Prostate gland (tissue), 2 donors: ENCODE data around the gene MAP3K6. TPM values are rescaled to one million over a fixed set of nuclear protein-coding genes. Genes with fewer than 3 reads are reported as not detected.
A peak's percentile ranks its signal among the peaks of the same experiment; 100 is the strongest.

Source experiments
- DNase-seq: peaks from one replicate; pipeline ENCODE4 v3.0.0-alpha.2; 2019; ENCODE audit warnings: low spot score
- H3K27ac ChIP-seq, 2 donors: fragments of 200-600 bp; sonication (generic); 2 replicates each; pipeline ENCODE4 v1.5.1; 2017 to 2019
- H3K27me3 ChIP-seq: fragments of 200-600 bp; sonication (generic); replicated peaks from 2 replicates; pipeline ENCODE4 v1.5.1; 2019; ENCODE audit not compliant: insufficient read depth
- H3K36me3 ChIP-seq, 2 donors: fragments of 200-600 bp; sonication (generic); 1 replicate in 1 of 2; 2 replicates in 1 of 2; pipeline versions ENCODE4 v1.5.1 to v1.8.1; 2017 to 2019
- H3K4me1 ChIP-seq: fragments of 200-600 bp; sonication (generic); replicated peaks from 2 replicates; pipeline ENCODE4 v1.5.1; 2019
- H3K4me3 ChIP-seq, 2 donors: fragments of 200-600 bp; sonication (generic); 2 replicates each; pipeline ENCODE4 v1.5.1; 2017 to 2019
- H3K9me3 ChIP-seq: fragments of 200-600 bp; sonication (generic); 2 replicates; pipeline ENCODE4 v1.5.1; 2017
- POLR2A ChIP-seq: fragments of 450-650 bp; IDR thresholded peaks from one replicate; pipeline ENCODE4 v1.6.1; 2016; ENCODE audit warnings: antibody characterized with exemption, mild to moderate bottlenecking
- POLR2AphosphoS5 ChIP-seq: sonication (generic); formaldehyde crosslinking; IDR thresholded peaks from one replicate; pipeline ENCODE4 v1.6.1; 2017; ENCODE audit warnings: antibody characterized with exemption
- WGBS: methylation state at CpG from one replicate; pipeline ENCODE4 v1.1.5; 2018; 5-methylcytosine and 5-hydroxymethylcytosine counted together
- intact Hi-C: fragments of 100-400 bp; cut with DNase I; formaldehyde crosslinking; loops from one replicate; pipeline ENCODE4 v1.14.2; 2022
- total RNA-seq, 2 donors: library from RNA; depleted of rRNA; stranded (reverse); fragments of >200 nt; gene quantifications; one replicate each; pipeline ENCODE4 v1.1.0, GENCODE V29; 2016
- TF ChIP-seq, protein P1 (sequence below), 4 experiments: fragments of 200-600 bp in 2 of 4; fragments of 450-650 bp in 2 of 4; sonication (generic) in 2 of 4; IDR thresholded peaks; 1 replicate in 3 of 4; 2 replicates in 1 of 4; pipeline ENCODE4 v1.5.1; 2016 to 2019; ENCODE audit warnings: antibody characterized with exemption in 4 of 4, mild to moderate bottlenecking in 2 of 4, moderate library complexity in 2 of 4

Gene MAP3K6
- total RNA-seq, 2 donors from 2014 or later = 38.6 to 60.7 TPM

DNA sequence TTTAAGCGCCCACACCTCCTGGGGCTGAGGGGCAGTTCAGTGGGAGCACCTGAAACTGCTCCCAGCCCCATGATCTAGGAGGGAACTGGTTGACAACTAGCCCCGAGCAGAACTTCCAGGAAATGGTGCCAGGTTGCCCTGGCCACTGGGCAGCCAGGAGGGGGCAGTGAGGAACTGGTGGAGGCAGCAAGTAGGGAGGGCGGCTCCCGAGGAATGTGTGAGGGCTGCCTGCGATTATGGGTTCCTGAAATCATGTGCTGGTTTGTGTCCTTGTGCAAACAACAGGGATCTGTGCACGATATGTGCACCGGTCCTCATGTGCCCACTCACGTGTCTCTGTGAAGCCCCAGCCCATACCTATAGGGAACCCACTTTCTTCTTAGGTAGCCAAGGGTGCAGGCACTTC is 35.6 kb upstream of the MAP3K6 start:
- Histone ChIP-seq H3K4me1 (peaks cover 39% of the 10 kb centered on the region), H3K27ac (peak overlapping the region; percentile 70 to 77)
- peak; percentile 83 for DNase-seq

DNA sequence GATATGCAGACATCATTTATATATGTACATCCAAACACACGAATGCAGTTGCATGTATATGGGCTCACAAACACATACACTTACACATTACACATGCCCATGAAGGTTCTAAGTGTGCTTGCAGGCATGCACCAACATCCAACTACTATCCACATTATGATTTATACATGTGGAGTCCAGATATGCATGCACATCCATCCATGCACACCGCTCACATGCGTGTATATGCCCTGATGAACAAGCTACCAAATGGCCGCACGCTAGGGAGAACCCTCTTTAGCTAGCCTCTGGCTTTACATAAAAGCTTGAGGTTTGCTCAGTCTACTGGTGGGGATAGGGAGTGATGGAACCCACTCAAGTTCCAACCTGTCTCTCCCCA is 34.2 kb upstream of the MAP3K6 start:
- no peaks in the 10 kb centered on the region for H3K9me3 ChIP-seq
- no peaks in the 10 kb centered on the region for H3K36me3 ChIP-seq
- peaks cover 33% of the 10 kb centered on the region for H3K4me1 ChIP-seq
- intact Hi-C loops = loop anchor here (2.0 to 5.0 kb wide), 2 partner anchors 156 to 204 kb away; partner anchors contain the start of gene AHDC1
- no peak for DNase-seq
- H3K27me3 ChIP-seq = no peaks in the 10 kb centered on the region
- WGBS = 87% methylated on average over 5 of the region's 5 CpGs
- H3K27ac ChIP-seq = no peak overlapping the region
- H3K4me3 ChIP-seq = no peak overlapping the region
- TF ChIP-seq POLR2A = no peak
- TF ChIP-seq, protein P1, sequence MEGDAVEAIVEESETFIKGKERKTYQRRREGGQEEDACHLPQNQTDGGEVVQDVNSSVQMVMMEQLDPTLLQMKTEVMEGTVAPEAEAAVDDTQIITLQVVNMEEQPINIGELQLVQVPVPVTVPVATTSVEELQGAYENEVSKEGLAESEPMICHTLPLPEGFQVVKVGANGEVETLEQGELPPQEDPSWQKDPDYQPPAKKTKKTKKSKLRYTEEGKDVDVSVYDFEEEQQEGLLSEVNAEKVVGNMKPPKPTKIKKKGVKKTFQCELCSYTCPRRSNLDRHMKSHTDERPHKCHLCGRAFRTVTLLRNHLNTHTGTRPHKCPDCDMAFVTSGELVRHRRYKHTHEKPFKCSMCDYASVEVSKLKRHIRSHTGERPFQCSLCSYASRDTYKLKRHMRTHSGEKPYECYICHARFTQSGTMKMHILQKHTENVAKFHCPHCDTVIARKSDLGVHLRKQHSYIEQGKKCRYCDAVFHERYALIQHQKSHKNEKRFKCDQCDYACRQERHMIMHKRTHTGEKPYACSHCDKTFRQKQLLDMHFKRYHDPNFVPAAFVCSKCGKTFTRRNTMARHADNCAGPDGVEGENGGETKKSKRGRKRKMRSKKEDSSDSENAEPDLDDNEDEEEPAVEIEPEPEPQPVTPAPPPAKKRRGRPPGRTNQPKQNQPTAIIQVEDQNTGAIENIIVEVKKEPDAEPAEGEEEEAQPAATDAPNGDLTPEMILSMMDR (IDR thresholded peaks at IDR 0.05) = no peak

More for the DNA sequence above, 35.6 kb upstream of the MAP3K6 start:
- WGBS = 16% methylated on average over 8 of the region's 8 CpGs
- Histone ChIP-seq H3K27me3 (no peaks in the 10 kb centered on the region), H3K36me3 (no peaks in the 10 kb centered on the region), H3K9me3 (no peaks in the 10 kb centered on the region), H3K4me3 (no peak overlapping the region)
- TF ChIP-seq, protein P1 (IDR thresholded peaks at IDR 0.05) = peak in 3 of 4 experiments; percentile 73 to 89 (median 82)
- TF ChIP-seq POLR2A (no peak), POLR2AphosphoS5 (peak; percentile 78)
- intact Hi-C loops = loop anchor here (5.0 kb wide), 1 partner anchor 155 kb away; no protein-coding TSS in a partner anchor

DNA sequence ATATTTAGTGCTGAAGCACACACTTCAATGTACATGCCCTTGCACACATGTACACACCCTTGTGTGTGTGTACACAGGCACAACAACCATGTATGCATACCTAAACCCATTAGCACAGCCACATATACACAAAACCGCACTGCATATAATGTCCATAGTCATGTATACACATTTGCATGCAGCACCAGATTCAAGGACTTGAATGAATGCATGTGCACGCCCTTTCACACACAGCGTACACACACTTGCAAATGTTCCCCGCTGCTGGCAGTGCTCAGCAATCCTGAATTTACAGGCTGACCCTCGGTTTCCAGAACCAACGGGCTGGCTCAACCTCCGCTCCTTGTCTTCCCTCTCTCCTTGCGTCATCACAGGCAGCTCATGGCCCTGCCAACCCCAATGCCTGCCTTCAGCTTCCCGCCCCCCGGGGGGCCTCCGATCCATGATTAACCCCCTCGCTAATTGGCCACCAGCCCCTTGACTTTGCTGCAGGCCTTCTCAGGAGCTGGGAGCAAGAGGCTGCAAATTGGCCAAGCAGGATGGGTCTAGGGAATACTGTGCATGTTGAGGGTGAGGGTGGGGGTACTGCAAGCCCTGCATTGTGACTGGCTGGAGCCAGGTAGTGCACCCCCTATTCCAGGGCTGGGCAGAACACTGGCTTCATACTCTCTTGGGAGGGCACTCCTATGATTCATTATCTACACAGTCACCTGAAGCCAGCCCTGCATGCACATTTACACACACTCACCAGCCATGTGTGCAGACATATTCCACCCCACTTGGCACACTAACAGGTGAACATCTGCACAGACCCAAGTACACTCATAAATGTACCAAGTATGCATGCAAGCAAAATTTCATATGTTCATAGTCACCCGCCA is 33.6 kb upstream of the MAP3K6 start:
- Histone ChIP-seq H3K27me3 (no peaks in the 10 kb centered on the region), H3K36me3 (no peaks in the 10 kb centered on the region), H3K27ac (no peak overlapping the region), H3K4me3 (no peak overlapping the region), H3K9me3 (no peaks in the 10 kb centered on the region), H3K4me1 (peaks cover 32% of the 10 kb centered on the region)
- intact Hi-C loops = loop anchor here (2.0 to 5.0 kb wide), 2 partner anchors 157 to 204 kb away; partner anchors contain the start of gene AHDC1
- no peak for DNase-seq
- no peak for TF ChIP-seq POLR2AphosphoS5
- no peak for TF ChIP-seq POLR2A
- TF ChIP-seq, protein P1 (IDR thresholded peaks at IDR 0.05) = no peak
- 38% methylated on average over 13 of the region's 13 CpGs for WGBS

DNA sequence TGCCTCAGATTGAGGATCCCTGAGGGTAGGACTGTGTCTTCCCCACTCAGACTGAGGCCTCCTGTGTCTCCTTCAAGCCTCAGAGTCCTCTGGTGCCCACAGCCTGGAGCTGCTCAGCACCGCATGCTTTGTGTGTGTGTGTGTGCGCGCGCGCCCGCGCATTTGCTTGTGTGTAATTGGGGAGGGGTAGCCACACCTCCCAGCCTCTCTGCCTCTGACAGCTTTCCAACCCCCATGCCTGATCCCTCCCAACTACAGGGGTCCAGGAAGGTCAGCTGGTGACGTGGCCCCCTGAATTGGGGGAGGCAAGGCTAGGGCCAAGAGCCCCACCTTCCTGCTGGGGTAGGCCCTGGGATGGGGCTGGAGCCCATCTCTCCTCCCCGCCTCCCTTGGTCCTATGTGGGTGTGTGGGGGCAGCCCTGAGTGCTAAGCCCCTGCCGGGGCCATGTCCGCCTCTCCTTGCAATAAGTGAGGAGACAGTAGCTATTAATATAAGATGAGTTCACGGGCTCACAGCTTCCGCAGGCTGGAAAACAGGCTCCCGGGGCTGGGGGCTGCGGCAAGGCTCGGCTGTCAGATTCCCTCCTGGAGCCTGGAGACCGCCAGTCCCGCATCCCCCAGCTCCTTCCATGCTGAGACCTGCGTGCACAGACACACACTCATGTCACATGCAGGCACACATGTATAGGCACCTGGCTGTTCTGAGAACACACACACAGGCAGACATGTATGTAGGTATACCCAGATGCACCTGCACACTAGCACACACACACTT is 32.7 kb upstream of the MAP3K6 start:
- Histone ChIP-seq H3K27ac (no peak overlapping the region), H3K27me3 (no peaks in the 10 kb centered on the region), H3K9me3 (no peaks in the 10 kb centered on the region), H3K4me3 (no peak overlapping the region), H3K36me3 (no peaks in the 10 kb centered on the region), H3K4me1 (peaks cover 26% of the 10 kb centered on the region)
- DNase-seq = no peak
- intact Hi-C loops = loop anchor here (2.0 to 10.0 kb wide), 3 partner anchors 158 to 355 kb away; partner anchors contain the start of gene AHDC1
- TF ChIP-seq POLR2A (no peak), POLR2AphosphoS5 (no peak)
- TF ChIP-seq, protein P1 (IDR thresholded peaks at IDR 0.05) = no peak
- 48% methylated on average over 19 of the region's 19 CpGs for WGBS
